Mucosa of descending colon (tissue), 3 donors: Measurements from ENCODE around the gene ABCB1. TPM values are rescaled to one million over a fixed set of nuclear protein-coding genes. Genes with fewer than 3 reads are reported as not detected.

ENCODE experiments used
- ATAC-seq: fragments of 200-7000 bp; cut with Tn5 transposase; one replicate; pipeline ENCODE4 v1.9.1; 2020; ENCODE audit warnings: mild to moderate bottlenecking, moderate library complexity
- DNase-seq, 3 donors: peaks; one replicate each; pipeline ENCODE4 v3.0.0-alpha.2; 2020
- H3K36me3 ChIP-seq: fragments of 200-600 bp; one replicate; pipeline ENCODE4 v1.8.0; 2021; ENCODE audit warnings: low read depth, mild to moderate bottlenecking
- H3K4me1 ChIP-seq: fragments of 200-600 bp; one replicate; pipeline ENCODE4 v1.8.0; 2021; ENCODE audit warnings: low read depth, mild to moderate bottlenecking
- H3K4me3 ChIP-seq: fragments of 200-600 bp; one replicate; pipeline ENCODE4 v1.8.0; 2021; ENCODE audit warnings: mild to moderate bottlenecking
- H3K9me3 ChIP-seq: fragments of 200-600 bp; one replicate; pipeline ENCODE4 v1.8.0; 2021; ENCODE audit warnings: mild to moderate bottlenecking
- CTCF ChIP-seq: fragments of 200-600 bp; IDR thresholded peaks from one replicate; pipeline ENCODE4 v1.8.0; 2022; ENCODE audit warnings: antibody characterized with exemption, mild to moderate bottlenecking
- intact Hi-C, 2 donors: fragments of 100-400 bp; cut with DNase I in 1 of 2; cut with micrococcal nuclease in 1 of 2; formaldehyde crosslinking; loops; one replicate each; pipeline versions ENCODE4 v1.11.0 to v1.11.1; 2022; cut with DNase I, micrococcal nuclease
- total RNA-seq, 3 donors: library from RNA; stranded (reverse); fragmentation: NEBNext Ultra II Directional in 2 of 3; extraction: Animal tissue kit (Norgen Biotek cat#: 25700) in 2 of 3; gene quantifications; one replicate each; pipeline versions ENCODE4 v1.2.1 to v1.2.4, GENCODE V29; 2021 to 2023
- donor health status: DM: no; HTN: no; CAD: no; lungs with moderate emphysema.
- donor health status: DM: no; HTN: no; CAD: no.
- donor health status: DM: no; HTN: yes; CAD: no.

The ABCB1 gene
- total RNA-seq, 3 donors from 2014 or later, result 76.5 to 226 (median 90.6) TPM

GRCh38 chr7:87548123-87548919 is 52.4 kb downstream of the ABCB1 start:
- H3K36me3 ChIP-seq, result no peaks in the 10 kb centered on the region
- H3K4me1 ChIP-seq, result no peaks in the 10 kb centered on the region
- ATAC-seq (peak; percentile 60), DNase-seq (peak in 1 of 3 donors; percentile 12)
- H3K9me3 ChIP-seq, result no peaks in the 10 kb centered on the region
- intact Hi-C loops, result no loop called here
- no peak for TF ChIP-seq CTCF
- no peak overlapping the region for H3K4me3 ChIP-seq

GRCh38 chr7:87545760-87546159 is 54.9 kb downstream of the ABCB1 start:
- intact Hi-C loops, result no loop called here
- Histone ChIP-seq H3K9me3 (no peaks in the 10 kb centered on the region), H3K36me3 (no peaks in the 10 kb centered on the region), H3K4me3 (no peak overlapping the region), H3K4me1 (no peaks in the 10 kb centered on the region)
- TF ChIP-seq CTCF, result no peak
- no peak for DNase-seq
- no peak for ATAC-seq

- intact Hi-C loops, result no loop called here
- TF ChIP-seq CTCF, result no peak
- no peaks in the 10 kb centered on the region for H3K4me1 ChIP-seq
- DNase-seq (no peak), ATAC-seq (no peak)
- H3K36me3 ChIP-seq, result no peaks in the 10 kb centered on the region
- no peak overlapping the region for H3K4me3 ChIP-seq
- H3K9me3 ChIP-seq, result no peaks in the 10 kb centered on the region
Observed at GRCh38 chr7:87543623-87544022, 57.1 kb downstream of the ABCB1 start.

- H3K4me1 ChIP-seq, result no peaks in the 10 kb centered on the region
- no peak for ATAC-seq
- TF ChIP-seq CTCF, result no peak
- no peak overlapping the region for H3K4me3 ChIP-seq
- no peaks in the 10 kb centered on the region for H3K36me3 ChIP-seq
- intact Hi-C loops, result no loop called here
- no peak for DNase-seq
- H3K9me3 ChIP-seq, result no peaks in the 10 kb centered on the region
Observed at GRCh38 chr7:87541648-87542047, 59.0 kb downstream of the ABCB1 start.

- no peak overlapping the region for H3K4me3 ChIP-seq
- H3K9me3 ChIP-seq, result no peaks in the 10 kb centered on the region
- intact Hi-C loops, result no loop called here
- ATAC-seq, result no peak
- H3K4me1 ChIP-seq, result no peaks in the 10 kb centered on the region
- DNase-seq, result no peak
- no peaks in the 10 kb centered on the region for H3K36me3 ChIP-seq
- no peak for TF ChIP-seq CTCF
Observed at GRCh38 chr7:87538052-87538451, 62.6 kb downstream of the ABCB1 start.

GRCh38 chr7:87534072-87534471 is 66.6 kb downstream of the ABCB1 start:
- intact Hi-C loops, result no loop called here
- no peak for TF ChIP-seq CTCF
- ATAC-seq, result no peak

More at GRCh38 chr7:87534072-87534471, 66.6 kb downstream of the ABCB1 start:
- DNase-seq, result no peak
- H3K9me3 ChIP-seq, result no peaks in the 10 kb centered on the region
- H3K4me3 ChIP-seq, result no peak overlapping the region
- no peaks in the 10 kb centered on the region for H3K36me3 ChIP-seq
- no peaks in the 10 kb centered on the region for H3K4me1 ChIP-seq
